GM23338 (cell line): ENCODE results near the gene C19orf25. TPM values are rescaled to one million over a fixed set of nuclear protein-coding genes. Genes with fewer than 3 reads are reported as not detected.

Source experiments
- NANOG ChIP-seq: IDR thresholded peaks from 2 replicates; pipeline ENCODE4 v1.6.1; 2016; ENCODE audit warnings: antibody characterized with exemption, borderline replicate concordance
- ZNF114 ChIP-seq: fragments of 250-450 bp; sonication (Bioruptor Pico); IDR thresholded peaks from 2 replicates; pipeline ENCODE4 v1.5.0; 2020; ENCODE audit warnings: mild to moderate bottlenecking, moderate library complexity
- polyA plus RNA-seq: library from polyadenylated mRNA; unstranded; fragments of >200 nt; fragmentation: Nextera tagmentation; extraction: Ambion mirVana; gene quantifications from 2 replicates; pipeline ENCODE4 v1.2.1, GENCODE V29; 2016
- total RNA-seq: library from RNA; depleted of rRNA; stranded (reverse); fragments of >200 nt; shearing (Covaris generic); gene quantifications from 2 replicates; pipeline ENCODE4 v1.2.3, GENCODE V29; 2014
- TF ChIP-seq, protein P1 (sequence below): fragments of 250-450 bp; sonication (Bioruptor Pico); IDR thresholded peaks from 2 replicates; pipeline ENCODE4 v1.5.0; 2020; ENCODE audit warnings: mild to moderate bottlenecking, moderate library complexity
- TF ChIP-seq, protein P2 (sequence below): IDR thresholded peaks from one replicate; pipeline ENCODE4 v1.6.1; 2018; ENCODE audit warnings: antibody characterized with exemption; ENCODE audit not compliant: unreplicated experiment

C19orf25 gene
- total and polyA plus RNA-seq, 2 experiments from 2014 or later: 43.5 to 61.1 TPM

DNA sequence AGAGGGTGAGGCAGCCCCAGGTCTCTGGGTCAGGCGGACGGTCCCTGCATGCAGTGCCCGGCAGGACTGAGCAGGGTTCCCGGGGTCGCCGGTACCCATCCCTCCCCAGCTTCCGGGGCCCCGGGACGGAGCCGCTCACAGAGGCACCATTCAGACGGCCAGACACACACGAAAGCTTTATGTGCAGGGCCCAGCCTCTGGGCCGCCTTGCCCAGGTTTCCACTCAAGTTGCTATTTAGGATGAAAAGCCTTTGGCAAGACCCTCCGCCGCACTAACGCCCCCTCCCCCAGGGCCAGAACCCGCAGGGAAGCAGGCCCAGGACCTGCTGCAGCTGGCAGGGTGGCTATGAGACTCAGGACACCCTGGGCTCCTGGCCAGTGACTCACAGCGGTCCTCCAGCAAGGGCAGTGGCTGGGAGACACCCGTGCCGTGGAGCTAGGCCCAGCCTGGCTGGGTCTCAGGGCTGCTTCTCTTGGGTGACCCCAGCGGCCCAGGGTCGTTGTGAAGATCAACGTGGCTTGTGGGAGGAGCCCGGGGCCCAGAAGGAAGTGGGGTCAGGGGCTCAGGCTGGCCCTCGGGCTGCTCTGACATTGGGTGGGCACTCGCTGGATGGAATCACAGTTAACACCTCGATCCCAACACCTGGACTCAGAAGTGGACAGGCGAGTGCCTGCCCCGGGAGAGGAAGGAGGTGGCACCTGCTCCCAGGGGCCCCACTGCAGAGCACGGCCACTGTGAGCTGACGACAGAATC, 4.8 kb downstream of the C19orf25 start (continued):
- TF ChIP-seq, protein P1, sequence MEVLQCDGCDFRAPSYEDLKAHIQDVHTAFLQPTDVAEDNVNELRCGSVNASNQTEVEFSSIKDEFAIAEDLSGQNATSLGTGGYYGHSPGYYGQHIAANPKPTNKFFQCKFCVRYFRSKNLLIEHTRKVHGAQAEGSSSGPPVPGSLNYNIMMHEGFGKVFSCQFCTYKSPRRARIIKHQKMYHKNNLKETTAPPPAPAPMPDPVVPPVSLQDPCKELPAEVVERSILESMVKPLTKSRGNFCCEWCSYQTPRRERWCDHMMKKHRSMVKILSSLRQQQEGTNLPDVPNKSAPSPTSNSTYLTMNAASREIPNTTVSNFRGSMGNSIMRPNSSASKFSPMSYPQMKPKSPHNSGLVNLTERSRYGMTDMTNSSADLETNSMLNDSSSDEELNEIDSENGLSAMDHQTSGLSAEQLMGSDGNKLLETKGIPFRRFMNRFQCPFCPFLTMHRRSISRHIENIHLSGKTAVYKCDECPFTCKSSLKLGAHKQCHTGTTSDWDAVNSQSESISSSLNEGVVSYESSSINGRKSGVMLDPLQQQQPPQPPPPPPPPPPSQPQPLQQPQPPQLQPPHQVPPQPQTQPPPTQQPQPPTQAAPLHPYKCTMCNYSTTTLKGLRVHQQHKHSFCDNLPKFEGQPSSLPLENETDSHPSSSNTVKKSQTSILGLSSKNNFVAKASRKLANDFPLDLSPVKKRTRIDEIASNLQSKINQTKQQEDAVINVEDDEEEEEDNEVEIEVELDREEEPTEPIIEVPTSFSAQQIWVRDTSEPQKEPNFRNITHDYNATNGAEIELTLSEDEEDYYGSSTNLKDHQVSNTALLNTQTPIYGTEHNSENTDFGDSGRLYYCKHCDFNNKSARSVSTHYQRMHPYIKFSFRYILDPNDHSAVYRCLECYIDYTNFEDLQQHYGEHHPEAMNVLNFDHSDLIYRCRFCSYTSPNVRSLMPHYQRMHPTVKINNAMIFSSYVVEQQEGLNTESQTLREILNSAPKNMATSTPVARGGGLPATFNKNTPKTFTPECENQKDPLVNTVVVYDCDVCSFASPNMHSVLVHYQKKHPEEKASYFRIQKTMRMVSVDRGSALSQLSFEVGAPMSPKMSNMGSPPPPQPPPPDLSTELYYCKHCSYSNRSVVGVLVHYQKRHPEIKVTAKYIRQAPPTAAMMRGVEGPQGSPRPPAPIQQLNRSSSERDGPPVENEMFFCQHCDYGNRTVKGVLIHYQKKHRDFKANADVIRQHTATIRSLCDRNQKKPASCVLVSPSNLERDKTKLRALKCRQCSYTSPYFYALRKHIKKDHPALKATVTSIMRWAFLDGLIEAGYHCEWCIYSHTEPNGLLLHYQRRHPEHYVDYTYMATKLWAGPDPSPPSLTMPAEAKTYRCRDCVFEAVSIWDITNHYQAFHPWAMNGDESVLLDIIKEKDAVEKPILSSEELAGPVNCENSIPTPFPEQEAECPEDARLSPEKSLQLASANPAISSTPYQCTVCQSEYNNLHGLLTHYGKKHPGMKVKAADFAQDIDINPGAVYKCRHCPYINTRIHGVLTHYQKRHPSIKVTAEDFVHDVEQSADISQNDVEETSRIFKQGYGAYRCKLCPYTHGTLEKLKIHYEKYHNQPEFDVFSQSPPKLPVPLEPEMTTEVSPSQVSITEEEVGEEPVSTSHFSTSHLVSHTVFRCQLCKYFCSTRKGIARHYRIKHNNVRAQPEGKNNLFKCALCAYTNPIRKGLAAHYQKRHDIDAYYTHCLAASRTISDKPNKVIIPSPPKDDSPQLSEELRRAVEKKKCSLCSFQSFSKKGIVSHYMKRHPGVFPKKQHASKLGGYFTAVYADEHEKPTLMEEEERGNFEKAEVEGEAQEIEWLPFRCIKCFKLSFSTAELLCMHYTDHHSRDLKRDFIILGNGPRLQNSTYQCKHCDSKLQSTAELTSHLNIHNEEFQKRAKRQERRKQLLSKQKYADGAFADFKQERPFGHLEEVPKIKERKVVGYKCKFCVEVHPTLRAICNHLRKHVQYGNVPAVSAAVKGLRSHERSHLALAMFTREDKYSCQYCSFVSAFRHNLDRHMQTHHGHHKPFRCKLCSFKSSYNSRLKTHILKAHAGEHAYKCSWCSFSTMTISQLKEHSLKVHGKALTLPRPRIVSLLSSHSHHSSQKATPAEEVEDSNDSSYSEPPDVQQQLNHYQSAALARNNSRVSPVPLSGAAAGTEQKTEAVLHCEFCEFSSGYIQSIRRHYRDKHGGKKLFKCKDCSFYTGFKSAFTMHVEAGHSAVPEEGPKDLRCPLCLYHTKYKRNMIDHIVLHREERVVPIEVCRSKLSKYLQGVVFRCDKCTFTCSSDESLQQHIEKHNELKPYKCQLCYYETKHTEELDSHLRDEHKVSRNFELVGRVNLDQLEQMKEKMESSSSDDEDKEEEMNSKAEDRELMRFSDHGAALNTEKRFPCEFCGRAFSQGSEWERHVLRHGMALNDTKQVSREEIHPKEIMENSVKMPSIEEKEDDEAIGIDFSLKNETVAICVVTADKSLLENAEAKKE (CRISPR knock-in tag): no peak
- TF ChIP-seq, protein P2, sequence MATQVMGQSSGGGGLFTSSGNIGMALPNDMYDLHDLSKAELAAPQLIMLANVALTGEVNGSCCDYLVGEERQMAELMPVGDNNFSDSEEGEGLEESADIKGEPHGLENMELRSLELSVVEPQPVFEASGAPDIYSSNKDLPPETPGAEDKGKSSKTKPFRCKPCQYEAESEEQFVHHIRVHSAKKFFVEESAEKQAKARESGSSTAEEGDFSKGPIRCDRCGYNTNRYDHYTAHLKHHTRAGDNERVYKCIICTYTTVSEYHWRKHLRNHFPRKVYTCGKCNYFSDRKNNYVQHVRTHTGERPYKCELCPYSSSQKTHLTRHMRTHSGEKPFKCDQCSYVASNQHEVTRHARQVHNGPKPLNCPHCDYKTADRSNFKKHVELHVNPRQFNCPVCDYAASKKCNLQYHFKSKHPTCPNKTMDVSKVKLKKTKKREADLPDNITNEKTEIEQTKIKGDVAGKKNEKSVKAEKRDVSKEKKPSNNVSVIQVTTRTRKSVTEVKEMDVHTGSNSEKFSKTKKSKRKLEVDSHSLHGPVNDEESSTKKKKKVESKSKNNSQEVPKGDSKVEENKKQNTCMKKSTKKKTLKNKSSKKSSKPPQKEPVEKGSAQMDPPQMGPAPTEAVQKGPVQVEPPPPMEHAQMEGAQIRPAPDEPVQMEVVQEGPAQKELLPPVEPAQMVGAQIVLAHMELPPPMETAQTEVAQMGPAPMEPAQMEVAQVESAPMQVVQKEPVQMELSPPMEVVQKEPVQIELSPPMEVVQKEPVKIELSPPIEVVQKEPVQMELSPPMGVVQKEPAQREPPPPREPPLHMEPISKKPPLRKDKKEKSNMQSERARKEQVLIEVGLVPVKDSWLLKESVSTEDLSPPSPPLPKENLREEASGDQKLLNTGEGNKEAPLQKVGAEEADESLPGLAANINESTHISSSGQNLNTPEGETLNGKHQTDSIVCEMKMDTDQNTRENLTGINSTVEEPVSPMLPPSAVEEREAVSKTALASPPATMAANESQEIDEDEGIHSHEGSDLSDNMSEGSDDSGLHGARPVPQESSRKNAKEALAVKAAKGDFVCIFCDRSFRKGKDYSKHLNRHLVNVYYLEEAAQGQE: no peak
- TF ChIP-seq ZNF114 (CRISPR knock-in tag): no peak
- no peak for TF ChIP-seq NANOG
